Gastroesophageal sphincter (tissue), 3 donors: ENCODE measurements around the gene GANAB.

Source experiments
- CTCF ChIP-seq, 4 experiments: fragments of 200-600 bp in 2 of 4; fragments of 450-650 bp in 2 of 4; sonication (generic) in 1 of 4; IDR thresholded peaks; one replicate each; pipeline ENCODE4 v1.5.1; 2017 to 2019; ENCODE audit warnings: antibody characterized with exemption in 4 of 4, mild to moderate bottlenecking in 2 of 4, moderate library complexity in 2 of 4
- POLR2A ChIP-seq, 2 donors: fragments of 450-650 bp; IDR thresholded peaks; one replicate each; pipeline ENCODE4 v1.6.1; 2017; ENCODE audit warnings: antibody characterized with exemption in 2 of 2, mild to moderate bottlenecking in 2 of 2, moderate library complexity in 1 of 2

DNA sequence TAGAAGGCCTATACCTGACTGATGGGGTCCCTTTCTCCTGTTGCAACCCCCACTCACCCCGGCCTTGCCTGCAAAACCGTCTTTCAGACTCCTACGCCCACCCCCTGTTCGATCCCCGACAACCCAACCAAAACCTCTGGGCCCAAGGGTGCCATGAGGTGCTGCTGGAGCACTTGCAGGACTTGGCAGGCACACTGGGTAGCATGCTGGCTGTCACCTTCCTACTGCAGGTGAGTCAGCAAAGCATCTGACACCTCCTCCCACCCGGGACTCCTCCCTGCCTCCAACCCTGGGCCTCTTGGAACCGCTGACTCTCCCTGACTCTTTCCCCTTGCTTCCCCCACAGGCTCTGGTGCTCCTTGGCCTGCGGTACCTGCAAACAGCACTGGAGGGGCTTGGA, 32.1 kb downstream of the GANAB start:
- TF ChIP-seq POLR2A (IDR thresholded peaks at IDR 0.05), result no peak
- TF ChIP-seq CTCF (IDR thresholded peaks at IDR 0.05), result no peak
